ENCODE data around the gene TMEM42. TPM values are rescaled to one million over a fixed set of nuclear protein-coding genes. Genes with fewer than 3 reads are reported as not detected.

The TMEM42 gene
- total RNA-seq, 2 experiments from 2014 or later: 9.3 to 9.7 TPM

DNA sequence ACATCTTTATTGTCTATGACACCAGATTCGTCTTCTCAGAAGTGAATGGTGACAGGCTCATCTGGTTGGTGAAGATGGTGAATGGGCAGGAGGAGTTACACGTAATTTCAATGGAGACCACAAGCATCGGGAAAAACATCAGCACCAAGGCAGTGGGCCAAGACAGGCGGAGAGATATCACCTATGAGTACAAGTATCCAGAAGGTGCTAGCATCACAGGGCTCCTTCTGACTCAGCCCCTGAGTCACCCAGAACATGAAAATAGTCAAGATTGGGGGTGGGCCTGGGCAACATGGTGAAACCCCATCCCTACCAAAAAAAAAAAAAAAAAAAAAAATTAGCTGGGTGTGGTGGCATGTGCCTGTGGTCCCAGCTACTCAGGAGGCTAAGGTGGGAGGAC lies 45.3 kb downstream of the TMEM42 start:
- H3K27ac Mint-ChIP-seq: no peak overlapping the region
- H3K4me3 Mint-ChIP-seq: no peak overlapping the region
- H3K4me1 Mint-ChIP-seq: no peaks in the 10 kb centered on the region
- peaks cover 10% of the 10 kb centered on the region for H3K27me3 Mint-ChIP-seq
- POLR2A ChIA-PET: no interaction called here
- H3K9me3 Mint-ChIP-seq: no peaks in the 10 kb centered on the region
- DNase-seq: no peak
- CTCF ChIA-PET: no interaction called here
- H3K36me3 Mint-ChIP-seq (ENCODE audit: low read depth): no peaks in the 10 kb centered on the region

DNA sequence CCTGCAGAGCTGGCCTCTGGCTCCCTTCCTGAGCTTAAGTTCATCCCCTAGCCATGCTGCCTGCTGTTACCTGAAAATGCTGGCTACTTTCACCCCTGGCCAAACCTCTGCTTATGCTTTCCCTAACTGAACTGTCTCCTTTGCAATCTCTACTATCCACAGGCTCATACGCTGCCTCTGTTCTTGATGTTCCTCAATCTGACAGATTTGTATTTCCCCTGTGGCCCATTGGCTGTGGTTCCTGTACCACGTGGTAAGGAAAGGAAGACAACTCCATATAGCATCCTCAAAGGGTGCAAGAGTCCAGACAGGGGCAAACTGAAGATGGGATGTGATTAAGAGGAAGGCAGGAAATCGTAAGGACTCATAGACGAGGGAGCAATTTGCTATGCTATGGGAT lies 45.9 kb downstream of the TMEM42 start:
- no peak overlapping the region for H3K27ac Mint-ChIP-seq
- H3K27me3 Mint-ChIP-seq: peaks cover 10% of the 10 kb centered on the region
- ChIA-PET CTCF (no interaction called here), POLR2A (no interaction called here)
- H3K4me1 Mint-ChIP-seq: no peaks in the 10 kb centered on the region
- DNase-seq: no peak
- no peaks in the 10 kb centered on the region for H3K36me3 Mint-ChIP-seq (ENCODE audit: low read depth)
- no peak overlapping the region for H3K4me3 Mint-ChIP-seq
- H3K9me3 Mint-ChIP-seq: no peaks in the 10 kb centered on the region

DNA sequence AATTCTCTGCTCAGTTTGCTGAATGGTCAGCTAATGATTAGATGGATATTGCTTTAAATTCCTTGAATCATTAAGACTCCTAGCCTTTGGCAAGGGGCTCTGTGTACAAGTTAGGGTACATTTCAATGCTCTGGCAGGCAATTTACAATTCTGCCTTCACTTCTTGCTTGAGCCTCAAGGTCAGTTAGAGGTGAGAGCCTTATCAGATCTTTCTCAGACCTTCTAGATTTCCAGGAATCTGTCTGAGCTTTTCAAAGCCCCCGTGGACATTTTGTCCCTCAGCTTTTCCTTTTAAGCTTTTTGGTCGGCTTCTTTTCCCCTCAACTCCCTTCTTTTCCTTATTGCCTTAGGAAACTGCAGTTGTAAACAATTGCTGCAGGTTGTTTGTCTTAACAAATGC lies 47.4 kb downstream of the TMEM42 start:
- H3K36me3 Mint-ChIP-seq (ENCODE audit: low read depth): no peaks in the 10 kb centered on the region
- H3K4me3 Mint-ChIP-seq: no peak overlapping the region
- no peaks in the 10 kb centered on the region for H3K9me3 Mint-ChIP-seq
- no peak overlapping the region for H3K27ac Mint-ChIP-seq
- ChIA-PET POLR2A (interaction anchor here (1.1 kb wide), 1 partner anchor 18 kb away, joined by 3 read pairs; no protein-coding TSS in a partner anchor), CTCF (no interaction called here)
- no peaks in the 10 kb centered on the region for H3K4me1 Mint-ChIP-seq
- H3K27me3 Mint-ChIP-seq: peaks cover 13% of the 10 kb centered on the region
- no peak for DNase-seq

DNA sequence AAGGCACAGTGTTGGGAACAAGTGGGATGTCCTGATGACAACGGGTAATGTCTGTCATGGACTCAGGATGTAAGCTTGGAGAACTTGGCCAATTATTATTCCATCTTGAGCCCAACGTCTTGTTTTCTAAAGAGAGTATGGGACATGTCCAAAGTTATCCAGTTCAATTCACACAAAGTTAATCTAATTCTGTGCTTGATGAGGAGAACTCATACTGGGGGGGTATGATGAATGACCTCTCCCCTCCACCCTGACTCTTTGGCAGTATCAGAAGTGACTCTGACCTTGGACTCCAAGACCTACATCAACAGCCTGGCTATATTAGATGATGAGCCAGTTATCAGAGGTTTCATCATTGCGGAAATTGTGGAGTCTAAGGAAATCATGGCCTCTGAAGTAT lies 49.0 kb downstream of the TMEM42 start:
- no peaks in the 10 kb centered on the region for H3K4me1 Mint-ChIP-seq
- H3K27me3 Mint-ChIP-seq: peaks cover 12% of the 10 kb centered on the region
- H3K27ac Mint-ChIP-seq: no peak overlapping the region
- no peaks in the 10 kb centered on the region for H3K9me3 Mint-ChIP-seq
- no peaks in the 10 kb centered on the region for H3K36me3 Mint-ChIP-seq (ENCODE audit: low read depth)
- H3K4me3 Mint-ChIP-seq: no peak overlapping the region
- ChIA-PET POLR2A (no interaction called here), CTCF (no interaction called here)
- no peak for DNase-seq

DNA sequence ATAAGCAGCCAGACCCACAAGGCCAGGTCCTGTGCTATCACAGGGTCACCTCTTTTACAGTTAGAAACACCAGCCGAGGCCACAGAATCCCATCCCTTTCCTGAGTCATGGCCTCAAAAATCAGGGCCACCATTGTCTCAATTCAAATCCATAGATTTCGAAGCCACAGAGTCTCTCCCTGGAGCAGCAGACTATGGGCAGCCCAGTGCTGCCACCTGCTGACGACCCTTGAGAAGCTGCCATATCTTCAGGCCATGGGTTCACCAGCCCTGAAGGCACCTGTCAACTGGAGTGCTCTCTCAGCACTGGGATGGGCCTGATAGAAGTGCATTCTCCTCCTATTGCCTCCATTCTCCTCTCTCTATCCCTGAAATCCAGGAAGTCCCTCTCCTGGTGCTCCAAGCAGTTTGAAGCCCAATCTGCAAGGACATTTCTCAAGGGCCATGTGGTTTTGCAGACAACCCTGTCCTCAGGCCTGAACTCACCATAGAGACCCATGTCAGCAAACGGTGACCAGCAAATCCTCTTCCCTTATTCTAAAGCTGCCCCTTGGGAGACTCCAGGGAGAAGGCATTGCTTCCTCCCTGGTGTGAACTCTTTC lies 52.3 kb downstream of the TMEM42 start:
- CTCF ChIA-PET: interaction anchor here (0.8 to 5.2 kb wide), 12 partner anchors 8 to 385 kb away, joined by 3 to 34 read pairs (median 3); no protein-coding TSS in a partner anchor
- Mint-ChIP-seq H3K9me3 (no peaks in the 10 kb centered on the region), H3K36me3 (ENCODE audit: low read depth) (no peaks in the 10 kb centered on the region), H3K4me3 (no peak overlapping the region), H3K27ac (no peak overlapping the region), H3K27me3 (peaks cover 12% of the 10 kb centered on the region), H3K4me1 (no peaks in the 10 kb centered on the region)
- peak; percentile 65 for DNase-seq
- POLR2A ChIA-PET: interaction anchor here (1.3 kb wide), 1 partner anchor 10 kb away, joined by 3 read pairs; no protein-coding TSS in a partner anchor

DNA sequence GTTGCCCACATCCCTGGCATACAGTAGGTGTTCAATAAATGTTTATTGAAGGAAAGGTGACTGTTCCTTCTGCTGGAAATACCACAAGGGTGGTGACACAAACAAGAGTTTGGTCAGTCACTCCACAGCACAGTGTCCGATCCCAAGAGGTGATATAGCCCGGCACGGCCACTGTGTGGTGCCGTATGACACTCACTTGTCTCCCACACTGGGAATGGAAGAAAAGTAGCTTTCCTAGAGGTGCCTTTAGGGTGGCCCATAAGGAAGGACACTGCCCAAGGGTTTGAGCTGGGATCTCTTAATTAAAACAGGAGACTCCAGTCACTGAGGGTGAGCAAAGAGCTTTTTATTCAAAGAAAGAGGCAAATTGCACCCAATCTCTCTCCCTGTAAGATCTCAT lies 53.2 kb downstream of the TMEM42 start:
- no peaks in the 10 kb centered on the region for H3K9me3 Mint-ChIP-seq
- no peaks in the 10 kb centered on the region for H3K4me1 Mint-ChIP-seq
- ChIA-PET CTCF (interaction anchor here (0.6 to 5.2 kb wide), 8 partner anchors 9 to 386 kb away, joined by 3 to 34 read pairs (median 3); no protein-coding TSS in a partner anchor), POLR2A (interaction anchor here (0.9 kb wide), 1 partner anchor 61 kb away, joined by 4 read pairs; the partner anchor contains the start of genes EXOSC7 and ZDHHC3)
- H3K27ac Mint-ChIP-seq: no peak overlapping the region
- no peak for DNase-seq
- H3K36me3 Mint-ChIP-seq (ENCODE audit: low read depth): no peaks in the 10 kb centered on the region
- H3K27me3 Mint-ChIP-seq: peaks cover 6% of the 10 kb centered on the region
- H3K4me3 Mint-ChIP-seq: no peak overlapping the region

Other genes with a start within 250 kb of the TMEM42 start
- gene ZNF197, start 236.9 kb upstream of the TMEM42 start, total RNA-seq: 10 to 100 TPM; 13.4 to 14.0 TPM
- gene ZNF35, start 213.2 kb upstream of the TMEM42 start, total RNA-seq: 1 to 10 TPM; 1.9 to 3.5 TPM
- under 1 TPM; 0.86 to 0.95 TPM for gene ZNF502, start 149.3 kb upstream of the TMEM42 start, total RNA-seq
- 1 to 10 TPM; 2.0 to 2.5 TPM for gene ZNF501, start 132.3 kb upstream of the TMEM42 start, total RNA-seq
- 10 to 100 TPM; 31.3 to 35.9 TPM for gene KIAA1143, start 100.3 kb upstream of the TMEM42 start, total RNA-seq
- gene KIF15, start 100.1 kb upstream of the TMEM42 start, total RNA-seq: 10 to 100 TPM; 52.5 to 53.2 TPM
- not detected for gene TGM4, start 12.7 kb downstream of the TMEM42 start, total RNA-seq
- gene ZDHHC3, start 114.3 kb downstream of the TMEM42 start, total RNA-seq: 10 to 100 TPM; 46.6 to 51.6 TPM
- 10 to 100 TPM; 38.0 to 40.8 TPM for gene EXOSC7, start 114.3 kb downstream of the TMEM42 start, total RNA-seq
- gene CLEC3B, start 164.4 kb downstream of the TMEM42 start, total RNA-seq: not detected